ENCODE results near the gene KLHDC7B.
"Not testable (repeated sequence)": the region's sequence is repeated elsewhere in the genome, so short reads cannot be mapped to it uniquely, and the experiment has no call there.

KLHDC7B gene

DNA sequence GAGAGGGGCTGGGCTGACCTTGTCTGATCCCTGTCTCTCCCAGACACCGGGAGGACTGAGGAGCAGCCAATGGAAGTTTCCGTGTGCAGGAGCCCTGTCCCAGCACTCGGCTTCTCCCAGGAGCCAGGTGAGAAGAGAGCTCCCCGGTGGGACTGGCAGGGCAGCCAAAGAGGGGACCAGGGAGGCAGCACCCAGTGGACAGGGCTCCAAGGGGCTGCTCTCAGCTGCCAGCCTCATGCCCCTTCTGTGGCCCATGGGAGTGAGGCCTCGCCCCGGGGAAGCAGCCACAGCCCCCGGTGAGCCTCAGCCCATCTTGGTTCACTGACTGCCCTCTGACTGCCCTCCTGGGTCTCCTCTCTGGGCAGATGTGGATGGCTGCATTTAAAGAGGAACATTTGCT is 27.1 kb upstream of the KLHDC7B start:
- H3K4me3 ChIP-seq (ENCODE audit: low read depth, low read length) = no peak overlapping the region
- no peak for DNase-seq (ENCODE audit: low read depth)
- no peak for TF ChIP-seq CTCF (conservative IDR thresholded peaks at IDR 0.05; ENCODE audit: low read depth, low read length)

DNA sequence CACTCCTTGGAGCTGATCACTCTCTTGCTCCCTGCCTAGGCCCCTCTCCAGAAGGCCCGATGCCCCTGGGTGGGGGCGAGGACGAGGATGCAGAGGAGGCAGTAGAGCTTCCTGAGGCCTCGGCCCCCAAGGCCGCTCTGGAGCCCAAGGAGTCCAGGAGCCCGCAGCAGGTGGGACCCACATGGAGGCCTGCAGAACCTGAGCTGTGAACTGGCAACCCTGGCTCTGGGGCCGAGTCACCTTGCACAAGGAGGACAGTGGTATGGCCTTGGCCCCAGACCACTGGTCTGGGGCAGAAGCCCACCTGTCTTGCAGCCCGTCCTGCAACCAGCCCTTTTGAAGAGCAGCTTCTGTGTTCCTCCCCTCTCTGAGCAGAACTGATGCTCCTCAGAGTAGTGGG is 26.5 kb upstream of the KLHDC7B start:
- DNase-seq (ENCODE audit: low read depth) = no peak
- TF ChIP-seq CTCF (conservative IDR thresholded peaks at IDR 0.05; ENCODE audit: low read depth, low read length) = no peak
- no peak overlapping the region for H3K4me3 ChIP-seq (ENCODE audit: low read depth, low read length)

DNA sequence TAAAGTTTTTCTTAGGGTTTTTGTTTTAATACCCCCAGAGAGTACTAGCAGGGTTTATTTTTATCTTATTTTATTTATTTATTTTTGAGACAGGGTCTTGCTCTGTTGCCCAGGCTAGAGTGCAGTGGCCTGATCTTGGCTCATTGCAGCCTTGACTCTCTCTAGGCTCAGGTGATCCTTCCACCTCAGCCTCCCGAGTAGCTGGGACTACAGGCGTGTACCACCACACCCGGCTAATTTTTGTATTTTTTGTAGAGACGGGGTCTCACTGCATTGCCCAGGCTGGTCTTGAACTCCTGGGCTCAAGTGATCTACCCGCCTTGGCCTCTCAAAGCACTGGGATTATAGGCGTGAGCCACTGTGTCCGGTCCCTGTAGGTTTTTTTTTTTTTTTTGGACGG is 25.5 kb upstream of the KLHDC7B start:
- not testable (repeated sequence) for H3K4me3 ChIP-seq (ENCODE audit: low read depth, low read length)

GRCh38 chr22:50520826-50521453 is 24.8 kb upstream of the KLHDC7B start:
- no peak for TF ChIP-seq CTCF (conservative IDR thresholded peaks at IDR 0.05; ENCODE audit: low read depth, low read length)
- no peak overlapping the region for H3K4me3 ChIP-seq (ENCODE audit: low read depth, low read length)

More for the DNA sequence above, 25.5 kb upstream of the KLHDC7B start:
- DNase-seq (ENCODE audit: low read depth) = not testable (repeated sequence)

GRCh38 chr22:50521710-50522109 is 24.0 kb upstream of the KLHDC7B start:
- no peak overlapping the region for H3K4me3 ChIP-seq (ENCODE audit: low read depth, low read length)
- no peak for DNase-seq (ENCODE audit: low read depth)
- TF ChIP-seq CTCF (conservative IDR thresholded peaks at IDR 0.05; ENCODE audit: low read depth, low read length) = no peak

More at GRCh38 chr22:50520826-50521453, 24.8 kb upstream of the KLHDC7B start:
- DNase-seq (ENCODE audit: low read depth) = no peak

DNA sequence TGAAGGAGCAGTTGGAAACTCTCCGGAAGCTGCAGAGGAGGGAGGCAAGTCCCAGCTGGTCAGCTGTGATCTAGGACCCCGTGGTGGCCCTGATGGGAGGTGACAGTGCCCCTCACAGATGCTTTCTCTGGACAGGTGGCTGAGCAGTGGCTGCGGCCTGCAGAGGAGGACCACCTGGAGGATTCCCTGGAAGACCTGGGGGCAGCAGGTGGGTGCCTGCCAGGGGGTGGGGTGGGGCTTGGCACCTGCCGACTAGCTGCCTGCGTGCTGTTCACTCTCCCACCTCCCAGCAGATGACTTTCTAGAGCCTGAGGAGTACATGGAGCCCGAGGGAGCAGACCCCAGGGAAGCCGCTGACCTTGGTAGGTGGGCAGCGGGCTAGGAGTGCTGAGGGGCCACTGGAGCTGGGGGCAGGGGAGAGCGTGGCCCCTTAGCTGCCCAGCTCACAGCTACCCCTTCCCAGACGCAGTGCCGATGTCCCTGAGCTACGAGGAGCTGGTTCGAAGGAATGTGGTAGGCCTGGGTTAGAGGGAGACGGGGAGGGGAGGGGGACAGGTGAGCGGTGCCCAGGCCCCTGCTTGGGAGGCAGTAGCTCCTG is 23.4 kb upstream of the KLHDC7B start:
- no peak for DNase-seq (ENCODE audit: low read depth)
- H3K4me3 ChIP-seq (ENCODE audit: low read depth, low read length) = no peak overlapping the region
- no peak for TF ChIP-seq CTCF (conservative IDR thresholded peaks at IDR 0.05; ENCODE audit: low read depth, low read length)

DNA sequence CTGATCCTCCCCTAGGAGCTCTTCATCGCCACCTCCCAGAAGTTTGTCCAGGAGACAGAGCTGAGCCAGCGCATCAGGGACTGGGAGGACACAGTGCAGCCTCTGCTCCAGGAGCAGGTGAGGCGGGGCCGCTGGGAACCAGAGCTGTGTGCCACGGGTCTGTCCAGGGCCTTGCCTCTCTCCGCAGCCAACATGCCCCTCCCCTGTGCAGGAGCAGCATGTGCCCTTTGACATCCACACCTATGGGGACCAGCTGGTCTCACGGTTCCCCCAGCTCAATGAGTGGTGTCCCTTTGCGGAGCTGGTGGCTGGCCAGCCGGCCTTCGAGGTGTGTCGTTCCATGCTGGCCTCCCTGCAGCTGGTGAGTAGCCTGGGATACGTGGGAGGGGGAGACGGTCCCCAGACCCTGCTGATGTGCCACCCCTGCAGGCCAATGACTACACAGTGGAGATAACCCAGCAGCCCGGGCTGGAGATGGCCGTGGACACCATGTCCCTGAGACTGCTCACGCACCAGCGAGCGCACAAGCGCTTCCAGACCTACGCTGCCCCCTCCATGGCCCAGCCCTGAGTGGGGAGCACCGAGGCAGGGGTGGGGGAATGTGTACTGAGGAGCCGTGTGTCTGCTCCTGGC is 22.8 kb upstream of the KLHDC7B start:
- no peak for TF ChIP-seq CTCF (conservative IDR thresholded peaks at IDR 0.05; ENCODE audit: low read depth, low read length)
- H3K4me3 ChIP-seq (ENCODE audit: low read depth, low read length) = no peak overlapping the region
- DNase-seq (ENCODE audit: low read depth) = no peak
